ENCODE data around the gene OR10G4.
"Not testable (repeated sequence)": the region's sequence is repeated elsewhere in the genome, so short reads cannot be mapped to it uniquely, and the experiment has no call there.

Gene OR10G4, protein sequence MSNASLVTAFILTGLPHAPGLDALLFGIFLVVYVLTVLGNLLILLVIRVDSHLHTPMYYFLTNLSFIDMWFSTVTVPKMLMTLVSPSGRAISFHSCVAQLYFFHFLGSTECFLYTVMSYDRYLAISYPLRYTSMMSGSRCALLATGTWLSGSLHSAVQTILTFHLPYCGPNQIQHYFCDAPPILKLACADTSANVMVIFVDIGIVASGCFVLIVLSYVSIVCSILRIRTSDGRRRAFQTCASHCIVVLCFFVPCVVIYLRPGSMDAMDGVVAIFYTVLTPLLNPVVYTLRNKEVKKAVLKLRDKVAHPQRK

DNA sequence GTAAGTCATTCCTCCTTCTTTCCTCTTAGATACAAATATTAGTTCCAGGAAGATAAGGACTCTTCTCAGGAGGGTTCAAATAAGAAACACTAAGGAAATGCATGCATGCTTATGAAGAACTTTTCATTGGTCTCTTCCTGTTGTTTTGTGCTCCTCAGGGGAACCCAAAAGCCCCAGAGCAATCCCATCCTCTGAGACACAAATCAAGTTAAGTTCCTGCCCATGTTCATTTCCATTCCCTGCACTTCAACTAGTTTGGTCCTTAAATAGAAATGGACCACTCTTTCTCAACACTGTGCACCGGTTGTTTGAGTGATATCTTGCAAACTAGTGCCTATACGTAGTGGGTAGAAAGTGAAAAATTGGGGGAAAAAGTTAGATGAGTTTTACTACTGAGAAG lies at the start of gene OR10G4:
Gene OR10G4 (plus strand): TSS at position 301 of the 400 bp plus-strand sequence. CDS start 2,578 bp downstream, outside the sequence.
- DNase-seq: no peak

DNA sequence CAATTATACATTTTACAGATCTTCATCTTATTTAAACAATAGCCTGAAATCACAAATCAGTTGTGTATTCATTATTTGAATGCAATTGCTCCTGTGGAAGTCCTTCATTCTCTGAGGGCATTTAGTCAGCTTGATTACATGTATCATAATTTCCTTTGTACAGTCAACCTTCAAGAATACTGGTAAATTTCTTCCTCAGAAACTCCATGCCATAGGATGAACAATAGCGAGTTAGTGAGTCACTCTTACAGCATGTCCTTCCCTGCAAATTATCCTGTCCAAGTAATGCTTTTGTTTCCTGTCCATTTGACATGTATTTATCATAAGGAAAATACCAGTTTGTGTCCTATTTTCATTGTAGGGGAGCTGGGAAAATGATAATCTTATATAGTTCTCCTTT lies 39.0 kb upstream of the OR10G4 start:
- no peak for DNase-seq

DNA sequence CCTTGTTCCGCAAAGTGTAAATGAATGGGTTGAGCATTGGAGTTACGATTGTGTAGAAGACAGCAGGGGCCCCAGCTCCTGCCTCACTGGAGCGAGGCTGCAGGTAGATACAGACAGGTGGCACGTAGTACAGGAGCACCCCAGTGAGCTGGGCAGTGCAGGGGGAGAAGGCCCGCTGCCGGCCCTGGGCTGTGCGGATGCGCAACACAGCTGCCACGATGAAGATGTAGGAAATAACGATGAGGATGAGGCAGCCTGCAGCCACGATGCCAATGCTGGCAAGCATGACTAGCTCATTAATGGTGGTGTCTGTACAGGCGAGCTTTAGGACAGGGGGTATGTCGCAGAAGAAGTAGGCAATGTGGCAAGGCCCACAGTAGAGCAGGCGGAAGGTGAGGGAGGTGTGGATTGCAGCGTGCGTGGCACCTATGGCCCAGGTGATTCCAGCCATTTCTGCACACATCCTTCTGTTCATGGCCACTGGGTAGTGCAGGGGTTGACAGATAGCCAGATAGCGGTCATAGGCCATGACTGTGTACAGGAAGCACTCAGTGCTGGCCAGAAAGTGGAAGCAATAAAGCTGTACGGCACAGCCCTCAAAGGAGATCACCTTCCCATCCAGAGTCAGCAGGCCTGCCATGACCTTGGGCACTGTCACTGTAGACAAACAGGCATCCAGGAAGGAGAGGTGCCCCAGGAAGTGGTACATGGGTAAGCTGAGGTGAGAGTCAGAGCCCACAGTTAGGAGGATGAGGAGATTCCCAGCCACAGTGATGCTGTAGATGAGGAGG lies 35.8 kb upstream of the OR10G4 start:
- DNase-seq: no peak

DNA sequence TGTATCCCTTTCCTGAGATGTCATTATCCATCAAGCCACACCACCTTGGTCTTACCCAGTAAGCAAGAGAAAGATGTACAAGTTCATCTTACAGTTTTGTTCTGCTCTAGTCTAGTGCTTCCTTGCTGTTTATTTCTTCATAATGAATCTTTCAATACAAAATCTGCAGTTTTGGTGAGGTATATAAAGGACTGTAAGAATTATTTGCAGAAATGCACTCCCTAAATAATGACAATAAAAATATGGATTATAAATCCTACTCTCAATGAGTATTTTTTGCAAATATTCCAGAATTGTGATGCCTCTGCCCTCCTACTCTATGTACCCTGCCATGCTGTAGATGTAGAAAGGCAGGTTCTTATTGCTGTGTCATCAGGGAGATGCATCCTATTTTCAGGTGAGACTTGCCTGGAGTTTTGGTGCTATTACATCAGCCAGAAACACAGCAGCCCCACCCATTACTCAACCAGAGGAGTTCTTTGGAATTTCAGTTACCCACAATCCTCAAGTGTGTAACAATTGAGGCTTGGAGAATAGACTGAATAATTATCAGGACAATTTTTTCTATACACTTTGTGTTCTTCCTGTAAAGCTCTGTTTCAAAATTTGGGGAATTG lies 35.0 kb upstream of the OR10G4 start, which contains the start of gene OR10S1:
Gene OR10S1 (minus strand): TSS at position 51 of the 617 bp plus-strand sequence. CDS start 117 bp downstream, outside the sequence.
- no peak for DNase-seq

DNA sequence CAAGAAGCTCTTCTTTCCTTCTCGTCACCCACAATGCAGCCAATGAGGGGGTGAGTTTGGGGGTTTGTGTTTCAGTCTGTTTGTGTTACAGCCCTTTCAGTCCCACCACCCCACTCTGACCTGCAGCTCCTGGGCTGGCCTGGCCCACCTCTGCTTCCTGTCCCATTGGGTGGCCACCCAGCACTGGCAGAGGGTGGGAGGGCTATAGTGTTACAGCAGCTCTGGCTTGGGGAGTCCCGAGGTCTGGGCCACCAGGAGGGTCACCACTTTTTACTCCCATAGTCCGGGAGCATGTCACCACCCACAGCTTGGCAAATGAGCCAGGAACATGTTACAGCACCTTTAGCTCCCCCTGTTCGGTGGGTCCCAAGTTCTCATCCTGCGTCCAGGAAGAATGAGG lies 33.5 kb upstream of the OR10G4 start:
- no peak for DNase-seq

DNA sequence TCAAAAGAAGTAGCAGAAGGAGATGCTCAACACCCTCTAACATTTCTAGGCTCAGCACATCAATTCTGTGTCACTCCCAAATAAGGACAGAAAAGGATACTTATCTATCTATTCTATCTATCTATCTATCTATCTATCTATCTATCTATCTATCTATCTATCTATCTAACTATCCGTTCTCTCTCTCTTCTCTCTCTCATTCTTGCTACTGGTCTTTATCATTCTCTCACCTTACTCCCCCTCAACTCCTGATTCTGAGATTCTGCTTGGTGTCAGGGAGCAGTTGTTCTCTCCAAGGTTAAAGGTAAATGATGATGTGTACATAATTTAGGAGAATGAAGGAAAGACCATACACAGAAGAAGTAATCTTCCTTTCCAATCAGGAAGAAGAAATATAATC lies 17.7 kb upstream of the OR10G4 start, which contains the start of gene OR10G6:
Gene OR10G6 (minus strand): TSS at position 43 of the 400 bp plus-strand sequence. CDS start 0 bp downstream, at position 43.
- DNase-seq: no peak

DNA sequence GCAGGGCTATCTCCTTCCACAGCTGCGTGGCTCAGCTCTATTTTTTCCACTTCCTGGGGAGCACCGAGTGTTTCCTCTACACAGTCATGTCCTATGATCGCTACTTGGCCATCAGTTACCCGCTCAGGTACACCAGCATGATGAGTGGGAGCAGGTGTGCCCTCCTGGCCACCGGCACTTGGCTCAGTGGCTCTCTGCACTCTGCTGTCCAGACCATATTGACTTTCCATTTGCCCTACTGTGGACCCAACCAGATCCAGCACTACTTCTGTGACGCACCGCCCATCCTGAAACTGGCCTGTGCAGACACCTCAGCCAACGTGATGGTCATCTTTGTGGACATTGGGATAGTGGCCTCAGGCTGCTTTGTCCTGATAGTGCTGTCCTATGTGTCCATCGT lies 3.0 kb downstream of the OR10G4 start:
- DNase-seq: not testable (repeated sequence)

DNA sequence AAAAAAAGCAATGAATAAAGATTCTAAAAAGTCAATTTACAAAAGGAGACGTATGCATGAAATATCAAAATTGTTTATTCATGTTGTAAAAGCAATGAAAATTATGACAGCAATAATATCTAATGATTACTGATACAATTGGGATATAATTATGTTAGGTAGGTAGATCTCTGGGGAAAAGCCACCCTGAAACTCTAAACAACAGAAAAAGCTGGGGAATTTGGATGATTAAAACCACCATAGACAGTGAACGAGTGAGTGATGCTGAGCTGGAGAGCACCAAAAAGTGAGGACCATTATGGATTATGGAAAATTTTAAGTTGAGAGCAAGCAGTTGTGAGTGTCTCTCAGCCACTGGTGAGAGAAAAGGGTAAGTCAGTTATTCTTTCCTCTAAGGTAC lies 13.7 kb downstream of the OR10G4 start, which contains the start of gene OR10G8:
Gene OR10G8 (plus strand): TSS at position 301 of the 400 bp plus-strand sequence. CDS start 2,825 bp downstream, outside the sequence.
- DNase-seq: no peak

DNA sequence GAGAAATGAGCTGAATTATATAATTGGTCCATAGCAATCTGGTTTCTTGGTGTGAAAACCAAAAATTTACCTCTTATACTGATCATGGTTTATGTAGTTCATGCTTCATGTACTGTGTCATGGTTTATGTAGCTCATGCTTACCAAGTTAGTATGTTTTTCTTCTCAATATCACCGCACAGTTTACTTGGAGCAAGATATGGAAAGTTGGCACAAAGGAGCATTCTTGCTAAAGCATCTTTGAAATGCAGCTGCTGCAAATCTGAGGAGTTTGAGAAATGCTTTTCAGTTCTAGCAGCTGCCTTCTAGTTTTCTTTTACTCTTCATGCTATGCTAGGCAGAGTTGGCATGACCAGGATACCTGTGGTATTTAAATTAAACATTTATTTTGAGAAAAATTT lies 23.9 kb downstream of the OR10G4 start:
- no peak for DNase-seq

DNA sequence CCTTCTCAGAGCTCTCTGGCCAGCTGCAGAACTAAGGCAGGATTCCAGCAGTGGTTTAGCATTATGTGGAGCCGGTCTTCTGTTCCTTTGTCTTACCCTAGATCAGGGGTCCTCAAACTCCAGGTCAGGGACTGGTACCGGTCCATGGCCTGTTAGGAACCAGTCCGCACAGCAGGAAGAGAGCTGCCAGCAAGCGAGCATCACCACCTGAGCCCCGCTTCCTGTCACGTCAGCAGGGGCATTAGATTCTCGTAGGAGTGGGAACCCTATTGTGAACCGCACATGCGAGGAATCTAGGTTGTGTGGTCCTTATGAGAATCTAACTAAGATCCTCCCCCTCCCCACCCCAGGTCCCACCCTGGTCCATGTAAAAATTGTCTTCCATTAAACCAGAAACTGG lies 26.8 kb downstream of the OR10G4 start:
- no peak for DNase-seq

DNA sequence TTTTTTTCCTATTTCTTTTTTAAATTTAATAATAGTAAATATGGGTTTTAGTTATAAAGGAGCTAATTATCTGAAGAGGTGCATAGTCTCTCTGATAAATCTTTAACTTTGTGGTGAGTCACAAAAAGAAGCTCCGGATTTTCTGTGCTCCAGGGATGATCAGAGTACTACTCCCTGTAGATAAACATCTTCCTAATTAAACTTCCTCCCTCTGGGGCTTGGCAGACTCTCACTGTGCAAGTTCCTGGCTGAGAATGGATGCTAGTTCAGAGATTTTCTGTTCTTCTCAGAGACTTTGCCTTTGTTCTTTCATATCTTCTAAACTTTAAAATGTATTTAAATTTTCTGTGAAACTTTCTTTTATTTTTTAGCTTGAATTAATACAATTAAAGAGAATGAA lies 28.5 kb downstream of the OR10G4 start, which contains the start of gene OR10G7:
Gene OR10G7 (minus strand): TSS at position 72 of the 400 bp plus-strand sequence. CDS start 2,324 bp downstream, outside the sequence.
- DNase-seq: peak; percentile 11

DNA sequence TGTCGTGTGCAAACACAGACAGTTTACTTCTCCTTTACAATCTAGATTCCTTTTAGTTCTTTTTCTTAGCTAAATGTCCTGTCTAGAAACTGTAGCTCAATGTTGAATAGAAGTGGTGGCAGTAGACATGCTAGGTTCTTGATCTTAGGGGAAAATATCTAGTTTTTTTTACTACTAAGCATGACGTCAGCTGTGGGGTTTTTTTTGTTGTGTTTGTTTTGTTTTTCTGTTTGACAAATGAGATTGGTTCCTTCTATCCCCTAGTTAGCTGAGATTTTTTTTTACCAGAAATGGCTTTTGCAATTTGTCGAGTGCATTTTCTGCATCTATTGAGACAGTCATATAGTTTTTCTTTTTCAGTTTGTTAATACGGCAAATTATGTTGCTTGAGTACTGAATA lies 30.6 kb downstream of the OR10G4 start:
- no peak for DNase-seq

DNA sequence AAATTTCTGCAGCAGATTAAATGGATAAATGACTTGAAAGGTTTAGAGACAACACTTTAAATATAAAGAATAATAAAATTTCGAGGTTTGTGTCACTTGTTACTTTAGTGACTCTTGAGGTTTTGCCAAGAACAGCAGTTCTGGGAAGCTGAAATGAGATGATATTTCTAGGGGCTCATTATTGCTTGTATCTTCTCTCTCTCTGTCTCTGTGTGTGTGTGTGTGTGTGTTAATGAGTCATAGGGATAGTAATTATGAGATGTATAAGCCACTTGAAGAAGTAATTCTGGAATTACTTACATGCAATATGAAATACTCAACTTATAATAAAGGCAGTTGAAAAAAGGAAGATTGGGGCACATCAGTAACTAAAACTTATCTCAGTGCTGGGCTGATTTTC lies 38.0 kb downstream of the OR10G4 start:
- DNase-seq: peak; percentile 13

DNA sequence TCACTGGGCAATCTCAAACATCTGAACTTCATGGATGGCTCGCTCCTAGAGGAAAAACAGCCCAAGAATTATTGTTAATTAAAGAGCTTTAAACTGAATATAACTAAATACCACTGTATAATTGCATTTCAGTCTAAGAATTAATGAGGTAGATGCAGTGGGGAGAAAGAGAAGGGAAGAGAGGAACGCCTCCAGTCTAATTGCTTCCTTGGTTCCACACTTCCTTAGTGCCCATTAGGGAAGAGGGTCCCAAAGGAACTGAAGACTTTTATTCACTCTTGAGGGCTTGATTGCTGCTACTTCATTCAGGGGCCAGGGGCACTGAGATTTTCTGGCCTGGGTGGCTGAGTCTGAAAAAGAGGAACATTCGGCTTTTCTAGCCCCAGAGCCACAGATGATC lies 40.2 kb downstream of the OR10G4 start:
- no peak for DNase-seq

Measured in NCI-H1105 treated with DMSO at 0.1 percent for 48 hours (cell line).